Astrocyte (in vitro differentiated cells and primary cell): ENCODE measurements around the gene NUDT14. TPM values are rescaled to one million over a fixed set of nuclear protein-coding genes. Genes with fewer than 3 reads are reported as not detected.

ENCODE experiments used
- DNase-seq: peaks from one replicate; pipeline ENCODE4 v3.0.0-alpha.2; 2010; ENCODE audit warnings: low read depth
- FAIRE-seq: peaks from 2 replicates; lab custom pipeline; 2011; peaks lifted over from hg19 to GRCh38; lab: Jason Lieb, UNC
- H2AFZ ChIP-seq: 2 replicates; pipeline ENCODE4 v1.6.0; 2012; ENCODE audit warnings: low read depth, low read length, inconsistent platforms
- H3K27ac ChIP-seq: 2 replicates; pipeline ENCODE4 v1.5.1; 2011; ENCODE audit warnings: low read depth, low read length, inconsistent platforms
- H3K27me3 ChIP-seq: 2 replicates; pipeline ENCODE4 v1.6.0; 2011; ENCODE audit warnings: low read length, inconsistent platforms; ENCODE audit not compliant: insufficient read depth
- H3K36me3 ChIP-seq: 2 replicates; pipeline ENCODE4 v1.5.1; 2011; ENCODE audit warnings: low read length, inconsistent platforms; ENCODE audit not compliant: insufficient read depth
- H3K4me1 ChIP-seq: 2 replicates; pipeline ENCODE4 v1.5.1; 2011; ENCODE audit warnings: low read length, inconsistent platforms; ENCODE audit not compliant: insufficient read depth
- H3K4me2 ChIP-seq: 2 replicates; pipeline ENCODE4 v1.6.0; 2012; ENCODE audit warnings: low read length, inconsistent platforms
- H3K4me3 ChIP-seq: 2 replicates; pipeline ENCODE4 v1.5.1; 2011; ENCODE audit warnings: low read depth, mild to moderate bottlenecking, low read length, inconsistent platforms; ENCODE audit not compliant: insufficient read depth
- H3K79me2 ChIP-seq: 2 replicates; pipeline ENCODE4 v1.6.0; 2012; ENCODE audit warnings: mild to moderate bottlenecking, low read length, inconsistent platforms; ENCODE audit not compliant: insufficient read depth
- H3K9ac ChIP-seq: 2 replicates; pipeline ENCODE4 v1.6.0; 2012; ENCODE audit warnings: mild to moderate bottlenecking, low read length, inconsistent platforms
- H3K9me3 ChIP-seq: 2 replicates; pipeline ENCODE4 v1.5.1; 2012; ENCODE audit warnings: low read depth, mild to moderate bottlenecking, low read length, inconsistent platforms; ENCODE audit not compliant: insufficient read depth
- H4K20me1 ChIP-seq: 2 replicates; pipeline ENCODE4 v1.6.0; 2012; ENCODE audit warnings: low read length, inconsistent platforms; ENCODE audit not compliant: insufficient read depth
- H3K27ac Mint-ChIP-seq: one replicate; pipeline ENCODE4 v1.8.0; 2021; ENCODE audit warnings: mild to moderate bottlenecking, mixed read lengths; ENCODE audit not compliant: unreplicated experiment
- H3K27me3 Mint-ChIP-seq: one replicate; pipeline ENCODE4 v1.8.0; 2021; ENCODE audit warnings: low read depth, mixed read lengths; ENCODE audit not compliant: unreplicated experiment
- H3K36me3 Mint-ChIP-seq: one replicate; pipeline ENCODE4 v1.8.0; 2021; ENCODE audit warnings: low read depth, mixed read lengths; ENCODE audit not compliant: unreplicated experiment
- H3K4me1 Mint-ChIP-seq: one replicate; pipeline ENCODE4 v1.8.0; 2021; ENCODE audit warnings: low read depth, mixed read lengths; ENCODE audit not compliant: unreplicated experiment
- H3K4me3 Mint-ChIP-seq: one replicate; pipeline ENCODE4 v1.8.0; 2021; ENCODE audit warnings: mild to moderate bottlenecking, moderate library complexity, mixed read lengths; ENCODE audit not compliant: unreplicated experiment
- H3K9me3 Mint-ChIP-seq: one replicate; pipeline ENCODE4 v1.8.0; 2021; ENCODE audit warnings: mild to moderate bottlenecking, mixed read lengths; ENCODE audit not compliant: unreplicated experiment
- EZH2 ChIP-seq: IDR thresholded peaks from 2 replicates; pipeline ENCODE4 v1.6.1; 2012; ENCODE audit warnings: mild to moderate bottlenecking, low read length, inconsistent platforms; ENCODE audit not compliant: insufficient read depth
- total RNA-seq: library from RNA; stranded (reverse); gene quantifications from 2 replicates; pipeline ENCODE4 v1.2.1, GENCODE V29; 2021
- TF ChIP-seq, protein P1 (sequence below): IDR thresholded peaks from 2 replicates; pipeline ENCODE4 v1.5.1; 2011; ENCODE audit warnings: low read depth, mild to moderate bottlenecking, inconsistent platforms, low read length, moderate library complexity; ENCODE audit not compliant: insufficient read depth

Gene NUDT14
- total RNA-seq, 1 donor from 2014 or later, result 17.5 TPM

DNA sequence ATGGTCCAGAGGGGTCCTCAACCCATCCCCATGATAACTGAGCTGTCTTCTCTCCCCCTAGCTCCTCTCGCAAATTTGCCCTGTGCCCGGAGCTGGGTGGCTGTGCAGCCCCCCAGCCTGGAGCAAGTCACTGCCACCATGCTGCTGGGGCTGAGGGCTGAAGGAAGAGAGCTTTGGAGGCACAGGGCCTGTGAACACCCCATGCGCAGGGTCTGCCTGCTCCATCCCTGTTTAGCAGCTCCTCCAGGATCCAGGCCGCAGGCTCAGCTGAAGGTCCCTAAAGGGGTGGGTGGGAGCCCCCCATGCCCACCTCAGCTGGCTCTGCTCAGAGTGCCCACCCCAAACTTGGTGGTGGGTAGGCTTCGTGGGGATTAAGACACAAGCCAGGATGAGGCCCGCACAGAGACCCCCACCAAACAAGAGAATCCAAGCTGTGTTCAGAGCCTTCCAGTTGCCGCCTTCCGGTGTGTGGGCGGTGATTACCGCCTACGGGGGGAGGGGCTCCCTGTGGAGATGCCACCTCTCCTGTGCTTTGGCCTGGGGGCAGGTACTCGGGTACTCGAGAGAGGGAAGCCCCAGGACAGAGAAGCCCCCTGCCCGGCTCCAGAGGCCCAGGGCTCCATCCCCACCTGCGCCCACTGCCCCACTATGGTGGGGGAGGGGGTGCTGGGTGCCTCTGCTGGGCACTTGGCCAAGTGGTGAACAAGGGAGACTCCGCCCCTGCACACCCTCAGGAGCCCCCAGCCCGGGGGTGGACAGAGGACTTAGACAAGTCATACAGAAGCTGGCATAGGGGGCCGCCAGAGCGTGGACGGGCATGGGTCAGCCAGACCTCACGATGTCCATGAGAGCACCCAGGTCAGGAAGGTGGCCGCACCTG is 11.1 kb downstream of the NUDT14 start:
- Histone ChIP-seq H3K79me2 (no peaks in the 10 kb centered on the region), H3K4me2 (no peak overlapping the region), H3K27me3 (peaks cover 17% of the 10 kb centered on the region), H3K4me3 (no peak overlapping the region), H3K27ac (no peak overlapping the region), H3K36me3 (no peaks in the 10 kb centered on the region), H2AFZ (no peak overlapping the region), H3K4me1 (peaks cover 4% of the 10 kb centered on the region), H3K9me3 (no peaks in the 10 kb centered on the region), H3K9ac (no peak overlapping the region), H4K20me1 (peaks cover 12% of the 10 kb centered on the region)
- Mint-ChIP-seq H3K27ac (no peak overlapping the region), H3K4me3 (peak overlapping the region; percentile 69), H3K4me1 (no peaks in the 10 kb centered on the region), H3K9me3 (no peaks in the 10 kb centered on the region), H3K27me3 (peaks cover 20% of the 10 kb centered on the region), H3K36me3 (no peaks in the 10 kb centered on the region)
- no peak for DNase-seq
- TF ChIP-seq EZH2, result no peak
- TF ChIP-seq, protein P1, sequence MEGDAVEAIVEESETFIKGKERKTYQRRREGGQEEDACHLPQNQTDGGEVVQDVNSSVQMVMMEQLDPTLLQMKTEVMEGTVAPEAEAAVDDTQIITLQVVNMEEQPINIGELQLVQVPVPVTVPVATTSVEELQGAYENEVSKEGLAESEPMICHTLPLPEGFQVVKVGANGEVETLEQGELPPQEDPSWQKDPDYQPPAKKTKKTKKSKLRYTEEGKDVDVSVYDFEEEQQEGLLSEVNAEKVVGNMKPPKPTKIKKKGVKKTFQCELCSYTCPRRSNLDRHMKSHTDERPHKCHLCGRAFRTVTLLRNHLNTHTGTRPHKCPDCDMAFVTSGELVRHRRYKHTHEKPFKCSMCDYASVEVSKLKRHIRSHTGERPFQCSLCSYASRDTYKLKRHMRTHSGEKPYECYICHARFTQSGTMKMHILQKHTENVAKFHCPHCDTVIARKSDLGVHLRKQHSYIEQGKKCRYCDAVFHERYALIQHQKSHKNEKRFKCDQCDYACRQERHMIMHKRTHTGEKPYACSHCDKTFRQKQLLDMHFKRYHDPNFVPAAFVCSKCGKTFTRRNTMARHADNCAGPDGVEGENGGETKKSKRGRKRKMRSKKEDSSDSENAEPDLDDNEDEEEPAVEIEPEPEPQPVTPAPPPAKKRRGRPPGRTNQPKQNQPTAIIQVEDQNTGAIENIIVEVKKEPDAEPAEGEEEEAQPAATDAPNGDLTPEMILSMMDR, result no peak
- FAIRE-seq, result no peak

DNA sequence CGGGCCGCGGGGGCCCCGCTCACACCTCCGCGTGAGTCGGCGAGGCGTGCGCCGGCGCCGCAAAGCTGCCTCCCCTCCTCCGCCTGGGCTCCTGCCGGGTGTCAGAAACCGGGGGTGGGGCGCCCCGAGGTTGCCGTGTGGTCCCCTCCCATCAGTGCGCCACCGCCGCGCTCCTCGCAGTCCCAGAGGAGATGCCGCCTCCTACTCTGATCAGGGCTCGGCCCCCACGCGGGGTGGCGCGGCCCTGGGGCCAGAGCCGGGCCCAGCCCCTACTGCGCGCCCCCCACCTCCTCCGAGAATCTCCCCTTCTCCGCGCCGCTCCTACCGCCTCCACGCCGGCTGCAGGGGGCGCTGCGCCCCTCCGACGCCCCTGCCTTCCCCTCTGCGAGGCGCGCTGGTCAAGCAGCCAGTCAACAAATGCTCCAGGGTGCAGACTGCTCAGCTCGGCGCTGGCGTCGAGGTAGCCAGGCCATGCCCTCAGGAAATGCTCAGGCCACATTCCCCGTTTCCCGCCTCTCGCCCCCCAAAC is 12.1 kb downstream of the NUDT14 start:
- peaks cover 4% of the 10 kb centered on the region for H3K4me1 ChIP-seq
- no peak overlapping the region for H3K9ac ChIP-seq
- H3K27ac ChIP-seq, result no peak overlapping the region
- no peak overlapping the region for H2AFZ ChIP-seq
- peak overlapping the region; percentile 50 for H3K4me2 ChIP-seq
- H4K20me1 ChIP-seq, result peaks cover 12% of the 10 kb centered on the region
- no peaks in the 10 kb centered on the region for H3K36me3 ChIP-seq
- Mint-ChIP-seq H3K9me3 (no peaks in the 10 kb centered on the region), H3K36me3 (no peaks in the 10 kb centered on the region), H3K27ac (no peak overlapping the region), H3K4me1 (no peaks in the 10 kb centered on the region), H3K4me3 (peak overlapping the region; percentile 66), H3K27me3 (peaks cover 23% of the 10 kb centered on the region)
- no peak for FAIRE-seq
- peak; percentile 51 for TF ChIP-seq EZH2
- TF ChIP-seq, protein P1, result no peak
- no peaks in the 10 kb centered on the region for H3K79me2 ChIP-seq
- no peak for DNase-seq
- H3K27me3 ChIP-seq, result peaks cover 17% of the 10 kb centered on the region
- no peaks in the 10 kb centered on the region for H3K9me3 ChIP-seq
- no peak overlapping the region for H3K4me3 ChIP-seq
